IMR-90 (cell line): ENCODE measurements around the gene MPPED1. TPM values are rescaled to one million over a fixed set of nuclear protein-coding genes. Genes with fewer than 3 reads are reported as not detected.

Source experiments
- ATAC-seq: fragments of 200-7000 bp; cut with Tn5 transposase; 2 replicates; pipeline ENCODE4 v1.9.1; 2020; ENCODE audit warnings: low read depth, mild to moderate bottlenecking, moderate library complexity
- BruUV-seq: library from RNA; stranded (reverse); fragments of 400-500 nt; replicated peaks from 2 replicates; lab custom pipeline; 2021; lab: Mats Ljungman, UMichigan
- CTCF ChIA-PET: fragments of 300-600 bp; formaldehyde crosslinking; extraction: SDS; loops from one replicate; lab custom pipeline; 2021; ENCODE audit warnings: antibody characterized with exemption; lab: Yijun Ruan, JAX
- POLR2A ChIA-PET: fragments of 300-600 bp; sonication (Branson Sonifier 250); formaldehyde crosslinking; loops from one replicate; lab custom pipeline; 2022; ENCODE audit warnings: antibody characterized with exemption; ENCODE audit not compliant: unreplicated experiment; lab: Charles Lee
- DNase-seq: peaks from one replicate; pipeline ENCODE4 v3.0.0; 2013
- H2AFZ ChIP-seq: replicated peaks from 2 replicates; pipeline ENCODE3; 2013; ENCODE audit warnings: low read length, mild to moderate bottlenecking; ENCODE audit not compliant: poor library complexity
- H2AK5ac ChIP-seq: 2 replicates; pipeline ENCODE4 v1.6.1; 2013; ENCODE audit warnings: low read depth, low read length, inconsistent platforms
- H2AK9ac ChIP-seq: replicated peaks from 2 replicates; pipeline ENCODE3; 2013; ENCODE audit warnings: mild to moderate bottlenecking, low read depth, low read length, moderate library complexity; ENCODE audit not compliant: poor library complexity
- H2BK120ac ChIP-seq: 2 replicates; pipeline ENCODE4 v1.6.1; 2013; ENCODE audit warnings: low read depth, low read length, inconsistent platforms
- H2BK15ac ChIP-seq: 3 replicates; pipeline ENCODE4 v1.6.1; 2013; ENCODE audit warnings: low read depth, low read length, inconsistent platforms
- H2BK20ac ChIP-seq: 2 replicates; pipeline ENCODE4 v1.6.1; 2013; ENCODE audit warnings: low read depth, mild to moderate bottlenecking, inconsistent platforms, low read length, moderate library complexity
- H2BK5ac ChIP-seq: 2 replicates; pipeline ENCODE4 v1.6.1; 2013; ENCODE audit warnings: mild to moderate bottlenecking, low read depth, low read length, inconsistent platforms; ENCODE audit not compliant: poor library complexity, severe bottlenecking
- H3K14ac ChIP-seq: replicated peaks from 2 replicates; pipeline ENCODE4 v1.6.1; 2013; ENCODE audit warnings: low read depth, low read length, inconsistent platforms
- H3K18ac ChIP-seq: 2 replicates; pipeline ENCODE4 v1.6.1; 2013; ENCODE audit warnings: low read depth, low read length, control low read depth
- H3K23ac ChIP-seq: 2 replicates; pipeline ENCODE4 v1.6.1; 2013; ENCODE audit warnings: low read depth, low read length, inconsistent platforms
- H3K27ac ChIP-seq: 2 replicates; pipeline ENCODE4 v1.5.1; 2013; ENCODE audit warnings: mild to moderate bottlenecking, control low read depth, low read length; ENCODE audit not compliant: insufficient read depth
- H3K27me3 ChIP-seq: 2 replicates; pipeline ENCODE4 v1.6.1; 2013; ENCODE audit warnings: low read length; ENCODE audit not compliant: control insufficient read depth, insufficient read depth
- H3K36me3 ChIP-seq: 2 replicates; pipeline ENCODE4 v1.6.1; 2013; ENCODE audit warnings: low read length, mixed read lengths; ENCODE audit not compliant: control insufficient read depth, insufficient read depth
- H3K4ac ChIP-seq: 2 replicates; pipeline ENCODE4 v1.6.1; 2013; ENCODE audit warnings: low read depth, low read length, inconsistent platforms
- H3K4me1 ChIP-seq: 2 replicates; pipeline ENCODE4 v1.6.1; 2013; ENCODE audit warnings: low read length, mixed read lengths; ENCODE audit not compliant: control insufficient read depth, insufficient read depth
- H3K4me2 ChIP-seq: 2 replicates; pipeline ENCODE4 v1.6.1; 2013; ENCODE audit warnings: low read depth, mild to moderate bottlenecking, control low read depth, low read length, moderate library complexity
- H3K4me3 ChIP-seq: 2 replicates; pipeline ENCODE4 v1.5.1; 2013; ENCODE audit warnings: low read depth, mild to moderate bottlenecking, control low read depth, low read length, moderate library complexity; ENCODE audit not compliant: insufficient read depth
- H3K56ac ChIP-seq: 2 replicates; pipeline ENCODE4 v1.6.1; 2013; ENCODE audit warnings: low read length, inconsistent platforms; ENCODE audit not compliant: insufficient read depth; ENCODE audit errors: extremely low read depth
- H3K79me1 ChIP-seq, 2 experiments: 2 replicates each; pipeline ENCODE4 v1.6.1; 2013; ENCODE audit warnings: low read length in 2 of 2, inconsistent platforms in 1 of 2, low read depth in 1 of 2
- H3K9ac ChIP-seq: 2 replicates; pipeline ENCODE4 v1.6.1; 2013; ENCODE audit warnings: low read depth, low read length, control low read depth
- H3K9me1 ChIP-seq: 2 replicates; pipeline ENCODE4 v1.6.1; 2013; ENCODE audit warnings: low read length, inconsistent platforms; ENCODE audit not compliant: insufficient read depth
- H3K9me3 ChIP-seq: 2 replicates; pipeline ENCODE4 v1.6.1; 2013; ENCODE audit warnings: low read length; ENCODE audit not compliant: control insufficient read depth, insufficient read depth
- H4K20me1 ChIP-seq: 2 replicates; pipeline ENCODE4 v1.6.1; 2013; ENCODE audit warnings: low read length, inconsistent platforms; ENCODE audit not compliant: insufficient read depth
- H4K5ac ChIP-seq: 2 replicates; pipeline ENCODE4 v1.6.1; 2013; ENCODE audit warnings: mild to moderate bottlenecking, low read depth, low read length, control low read depth
- H4K8ac ChIP-seq, 2 experiments: 2 replicates each; pipeline ENCODE4 v1.6.1; 2013; ENCODE audit warnings: low read depth in 2 of 2, low read length in 2 of 2, control low read depth in 1 of 2, inconsistent platforms in 1 of 2
- H4K91ac ChIP-seq: 2 replicates; pipeline ENCODE4 v1.6.1; 2013; ENCODE audit warnings: low read depth, low read length, inconsistent platforms; ENCODE audit not compliant: insufficient read depth
- BHLHE40 ChIP-seq: fragments of 150-350 bp; IDR thresholded peaks from 2 replicates; pipeline ENCODE4 v1.6.1; 2016; ENCODE audit warnings: mild to moderate bottlenecking, low read depth, low read length
- CEBPB ChIP-seq: IDR thresholded peaks from 2 replicates; pipeline ENCODE4 v1.6.1; 2012; ENCODE audit warnings: low read depth, low read length, improper control_type of control experiment
- CHD1 ChIP-seq: IDR thresholded peaks from 2 replicates; pipeline ENCODE4 v1.6.1; 2012; ENCODE audit warnings: low read depth, low read length, improper control_type of control experiment
- CTCF ChIP-seq: conservative IDR thresholded peaks from 2 replicates; pipeline ENCODE4 v1.5.1; 2012; ENCODE audit warnings: mild to moderate bottlenecking, low read depth, low read length, improper control_type of control experiment
- FOS ChIP-seq: fragments of 150-350 bp; IDR thresholded peaks from 2 replicates; pipeline ENCODE4 v1.6.1; 2016; ENCODE audit warnings: low read depth, low read length
- MAFK ChIP-seq: IDR thresholded peaks from 2 replicates; pipeline ENCODE4 v1.6.1; 2012; ENCODE audit warnings: low read depth, low read length, improper control_type of control experiment
- MAZ ChIP-seq: IDR thresholded peaks from 2 replicates; pipeline ENCODE4 v1.6.1; 2012; ENCODE audit warnings: low read depth, mild to moderate bottlenecking, low read length, improper control_type of control experiment, moderate library complexity, borderline replicate concordance
- MXI1 ChIP-seq: IDR thresholded peaks from 2 replicates; pipeline ENCODE4 v1.6.1; 2012; ENCODE audit warnings: low read depth, mild to moderate bottlenecking, low read length, moderate library complexity, borderline replicate concordance
- NFE2L2 ChIP-seq: fragments of 150-350 bp; IDR thresholded peaks from 2 replicates; pipeline ENCODE4 v1.6.1; 2016; ENCODE audit warnings: low read depth, mild to moderate bottlenecking, low read length
- POLR2A ChIP-seq: IDR thresholded peaks from 2 replicates; pipeline ENCODE4 v1.6.1; 2012; ENCODE audit warnings: mild to moderate bottlenecking, low read depth, low read length
- RAD21 ChIP-seq: IDR thresholded peaks from 2 replicates; pipeline ENCODE4 v1.6.1; 2012; ENCODE audit warnings: low read length, improper control_type of control experiment
- RFX5 ChIP-seq: IDR thresholded peaks from 2 replicates; pipeline ENCODE4 v1.8.0; 2012; ENCODE audit warnings: low read depth, mild to moderate bottlenecking, low read length, moderate library complexity
- SMC3 ChIP-seq: fragments of 150-350 bp; IDR thresholded peaks from 2 replicates; pipeline ENCODE4 v1.6.1; 2016; ENCODE audit warnings: low read depth, mild to moderate bottlenecking, antibody characterized with exemption, low read length, moderate library complexity
- WGBS, 2 experiments: methylation state at CpG; one replicate each; pipeline versions ENCODE4 v1.1.5 to v1.1.7; 2013; ENCODE audit warnings: missing lambda C conversion rate in 2 of 2; ENCODE audit not compliant: insufficient read length in 1 of 2; ENCODE audit errors: extremely low coverage in 2 of 2; 5-methylcytosine and 5-hydroxymethylcytosine counted together
- dilution Hi-C: fragments of 300-500 bp; cut with HindIII; formaldehyde crosslinking; loops from one replicate; pipeline ENCODE4 v1.14.3; 2018; ENCODE audit warnings: low sequenced_read_pairs; ENCODE audit not compliant: unreplicated experiment
- in situ Hi-C: fragments of 300-500 bp; cut with MboI; formaldehyde crosslinking; loops from 3 replicates; pipeline ENCODE4 v1.14.3; 2019; ENCODE audit warnings: low sequenced_read_pairs, inconsistent platforms, mixed read lengths
- intact Hi-C: fragments of 100-400 bp; cut with micrococcal nuclease; formaldehyde crosslinking; loops from 2 replicates; pipeline ENCODE4 v1.10.0; 2022
- polyA plus RNA-seq, 3 experiments: library from polyadenylated mRNA; depleted of rRNA; stranded (reverse); fragments of >200 nt; gene quantifications; 2 replicates each; pipeline ENCODE4 v1.2.3, GENCODE V29; 2012; ENCODE audit warnings: low replicate concordance in 1 of 3
- total RNA-seq: library from RNA; depleted of rRNA; stranded (reverse); fragments of >200 nt; gene quantifications from 2 replicates; pipeline ENCODE4 v1.2.3, GENCODE V29; 2012
- TF ChIP-seq, protein P1 (sequence below): fragments of 150-350 bp; IDR thresholded peaks from 2 replicates; pipeline ENCODE4 v1.6.1; 2017; ENCODE audit warnings: mild to moderate bottlenecking, antibody characterized with exemption, low read length, low read depth
- TF ChIP-seq, protein P2 (sequence below): fragments of 150-350 bp; IDR thresholded peaks from 2 replicates; pipeline ENCODE4 v1.6.1; 2016; ENCODE audit warnings: low read depth, mild to moderate bottlenecking, low read length, moderate library complexity, borderline replicate concordance

MPPED1 gene
- total and polyA plus RNA-seq, 2 of the 4 experiments (the other 2 are of a cell fraction), result not detected

DNA sequence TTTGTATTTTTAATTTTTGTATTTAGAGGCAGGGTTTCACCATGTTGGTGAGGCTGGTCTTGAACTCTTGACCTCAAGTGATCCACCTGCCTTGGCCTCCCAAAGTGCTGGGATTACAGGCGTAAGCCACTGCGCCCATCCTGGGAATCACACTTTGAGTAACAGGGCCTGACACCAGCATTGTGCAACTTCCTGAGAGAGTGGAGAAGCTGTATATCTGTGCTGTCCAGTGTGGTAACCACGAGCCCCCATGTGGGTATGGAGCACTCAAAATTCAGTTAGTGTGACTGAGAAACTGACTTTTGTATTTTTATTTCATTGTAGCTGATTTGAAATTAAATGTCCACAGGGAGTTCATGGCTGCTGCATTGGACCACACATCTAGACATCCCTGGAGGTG lies 36.2 kb downstream of the MPPED1 start:
- TF ChIP-seq SMC3, result no peak
- no peak for TF ChIP-seq RFX5
- no peak for TF ChIP-seq FOS
- TF ChIP-seq CEBPB, result no peak
- no peak for TF ChIP-seq CTCF
- TF ChIP-seq POLR2A, result no peak
- TF ChIP-seq, protein P1, sequence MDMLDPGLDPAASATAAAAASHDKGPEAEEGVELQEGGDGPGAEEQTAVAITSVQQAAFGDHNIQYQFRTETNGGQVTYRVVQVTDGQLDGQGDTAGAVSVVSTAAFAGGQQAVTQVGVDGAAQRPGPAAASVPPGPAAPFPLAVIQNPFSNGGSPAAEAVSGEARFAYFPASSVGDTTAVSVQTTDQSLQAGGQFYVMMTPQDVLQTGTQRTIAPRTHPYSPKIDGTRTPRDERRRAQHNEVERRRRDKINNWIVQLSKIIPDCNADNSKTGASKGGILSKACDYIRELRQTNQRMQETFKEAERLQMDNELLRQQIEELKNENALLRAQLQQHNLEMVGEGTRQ, result no peak
- TF ChIP-seq CHD1, result no peak
- TF ChIP-seq, protein P2, sequence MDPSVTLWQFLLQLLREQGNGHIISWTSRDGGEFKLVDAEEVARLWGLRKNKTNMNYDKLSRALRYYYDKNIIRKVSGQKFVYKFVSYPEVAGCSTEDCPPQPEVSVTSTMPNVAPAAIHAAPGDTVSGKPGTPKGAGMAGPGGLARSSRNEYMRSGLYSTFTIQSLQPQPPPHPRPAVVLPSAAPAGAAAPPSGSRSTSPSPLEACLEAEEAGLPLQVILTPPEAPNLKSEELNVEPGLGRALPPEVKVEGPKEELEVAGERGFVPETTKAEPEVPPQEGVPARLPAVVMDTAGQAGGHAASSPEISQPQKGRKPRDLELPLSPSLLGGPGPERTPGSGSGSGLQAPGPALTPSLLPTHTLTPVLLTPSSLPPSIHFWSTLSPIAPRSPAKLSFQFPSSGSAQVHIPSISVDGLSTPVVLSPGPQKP, result no peak
- TF ChIP-seq BHLHE40, result no peak
- TF ChIP-seq RAD21, result no peak
- no peak for TF ChIP-seq MAZ
- no peak for TF ChIP-seq MXI1
- no peak for TF ChIP-seq MAFK
- no peak for TF ChIP-seq NFE2L2
- no peak overlapping the region for H2BK120ac ChIP-seq
- no peak overlapping the region for H3K18ac ChIP-seq
- H3K9me1 ChIP-seq, result no peaks in the 10 kb centered on the region
- no peak overlapping the region for H2BK20ac ChIP-seq
- no peak overlapping the region for H3K4me2 ChIP-seq
- H3K27me3 ChIP-seq, result no peaks in the 10 kb centered on the region
- ATAC-seq (no peak), DNase-seq (no peak)
- H4K91ac ChIP-seq, result no peak overlapping the region
- H2AFZ ChIP-seq, result no peak overlapping the region
- no peak overlapping the region for H3K4me3 ChIP-seq
- no peak overlapping the region for H2BK5ac ChIP-seq
- no peaks in the 10 kb centered on the region for H3K9me3 ChIP-seq
- no peak overlapping the region for H4K5ac ChIP-seq
- no peak overlapping the region for H3K9ac ChIP-seq
- no peak overlapping the region for H3K4ac ChIP-seq
- BruUV-seq, result no TSS peak
- H4K8ac ChIP-seq, result no peak overlapping the region
- intact Hi-C loops, result no loop called here
- H3K36me3 ChIP-seq, result no peaks in the 10 kb centered on the region
- H2AK9ac ChIP-seq, result no peak overlapping the region
- 80% methylated on average over 1 of the region's 3 CpGs; no CpG with 5 or more reads in 1 of the 2 experiments for WGBS, 2 experiments
- no peak overlapping the region for H3K56ac ChIP-seq
- H3K23ac ChIP-seq, result no peak overlapping the region
- no peaks in the 10 kb centered on the region for H3K4me1 ChIP-seq
- dilution Hi-C loops, result no loop called here
- in situ Hi-C loops, result no loop called here
- H2BK15ac ChIP-seq, result no peak overlapping the region
- POLR2A ChIA-PET, result no interaction called here
- no peak overlapping the region for H3K27ac ChIP-seq
- H2AK5ac ChIP-seq, result no peak overlapping the region
- H3K14ac ChIP-seq, result no peak overlapping the region
- no peaks in the 10 kb centered on the region for H3K79me1 ChIP-seq
- CTCF ChIA-PET, result interaction anchor here (0.7 kb wide), 1 partner anchor 38 kb away, joined by 5 read pairs; no protein-coding TSS in a partner anchor
- no peaks in the 10 kb centered on the region for H4K20me1 ChIP-seq
